HG02884 (cell line): ENCODE measurements around the gene PREX1.

Experiments
- ATAC-seq: cut with Tn5 transposase; IDR thresholded peaks from one replicate; pipeline ENCODE4 v1.9.1; 2021; ENCODE audit warnings: mild to moderate bottlenecking, moderate library complexity; ENCODE audit not compliant: unreplicated experiment

PREX1 gene

DNA sequence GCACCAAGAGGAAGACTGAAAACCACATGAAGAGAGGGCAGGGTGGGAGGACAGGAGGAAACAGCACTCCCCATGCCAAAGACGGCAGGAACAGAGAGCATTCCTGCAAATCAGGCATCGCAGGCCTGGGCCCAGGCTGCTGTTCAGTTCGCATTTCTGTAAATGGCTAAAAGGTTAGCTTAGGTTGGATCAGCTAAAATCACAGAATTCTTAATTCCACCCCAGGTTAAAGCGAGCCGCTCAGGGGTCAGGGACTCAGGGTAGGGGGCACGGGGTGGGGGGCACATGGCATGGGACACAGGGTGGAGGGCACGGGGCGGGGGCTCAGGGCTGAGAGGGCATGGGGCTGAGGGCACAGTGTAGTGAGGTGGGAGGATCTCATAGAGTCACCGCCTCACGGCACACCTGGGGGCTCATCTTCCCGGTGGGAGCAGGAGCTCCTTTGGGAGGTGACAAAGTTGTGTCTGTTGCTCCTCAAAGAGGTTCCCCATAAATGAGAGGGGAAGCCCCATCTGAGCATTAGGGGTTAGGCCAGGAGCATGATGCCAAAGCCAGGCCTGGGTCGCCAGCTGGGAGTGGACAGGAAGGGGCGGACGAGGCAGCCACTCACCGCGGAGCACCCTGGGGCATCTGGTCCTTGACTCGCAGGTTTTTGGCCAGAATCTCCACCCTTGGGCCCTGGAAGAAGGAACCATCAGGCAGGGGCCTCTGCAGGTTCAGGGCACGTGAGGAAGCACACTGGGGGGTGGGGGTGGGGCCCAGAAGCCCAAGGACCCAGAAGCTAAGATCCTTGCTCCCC, 200.7 kb downstream of the PREX1 start:
- ATAC-seq: no peak

DNA sequence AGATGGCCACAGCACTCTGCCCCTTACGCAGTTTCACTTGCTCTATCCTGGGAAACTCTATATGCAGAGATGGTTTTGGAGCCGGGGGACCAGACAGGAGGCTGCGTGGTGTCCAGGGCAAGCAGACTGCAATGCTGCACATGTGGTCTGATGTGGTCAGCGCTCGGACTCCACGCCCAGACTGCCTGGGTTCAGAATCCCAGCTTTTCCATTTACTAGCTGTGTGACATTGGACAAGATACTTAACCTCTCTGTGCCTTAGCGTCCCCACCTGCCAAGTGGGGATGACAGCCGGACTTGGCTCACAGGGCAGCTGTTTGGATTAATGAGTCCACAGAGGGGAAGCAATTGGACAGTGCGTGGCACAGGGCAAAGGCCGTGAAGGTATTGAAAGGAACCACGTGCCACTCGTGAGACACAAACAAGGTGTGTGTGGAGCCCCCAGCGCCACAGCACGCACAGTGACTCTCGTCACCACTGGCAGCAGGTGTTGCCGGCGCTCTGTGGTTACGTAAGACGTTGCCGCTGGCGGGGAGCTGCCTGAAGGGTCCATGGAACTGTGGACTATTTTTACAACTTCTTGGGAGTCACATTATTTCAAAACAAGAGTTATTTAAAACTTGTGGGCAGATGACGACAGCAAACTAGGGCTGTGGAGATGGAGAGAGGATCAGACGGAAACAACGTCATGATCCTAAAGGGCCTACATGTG, 201.4 kb downstream of the PREX1 start:
- no peak for ATAC-seq

DNA sequence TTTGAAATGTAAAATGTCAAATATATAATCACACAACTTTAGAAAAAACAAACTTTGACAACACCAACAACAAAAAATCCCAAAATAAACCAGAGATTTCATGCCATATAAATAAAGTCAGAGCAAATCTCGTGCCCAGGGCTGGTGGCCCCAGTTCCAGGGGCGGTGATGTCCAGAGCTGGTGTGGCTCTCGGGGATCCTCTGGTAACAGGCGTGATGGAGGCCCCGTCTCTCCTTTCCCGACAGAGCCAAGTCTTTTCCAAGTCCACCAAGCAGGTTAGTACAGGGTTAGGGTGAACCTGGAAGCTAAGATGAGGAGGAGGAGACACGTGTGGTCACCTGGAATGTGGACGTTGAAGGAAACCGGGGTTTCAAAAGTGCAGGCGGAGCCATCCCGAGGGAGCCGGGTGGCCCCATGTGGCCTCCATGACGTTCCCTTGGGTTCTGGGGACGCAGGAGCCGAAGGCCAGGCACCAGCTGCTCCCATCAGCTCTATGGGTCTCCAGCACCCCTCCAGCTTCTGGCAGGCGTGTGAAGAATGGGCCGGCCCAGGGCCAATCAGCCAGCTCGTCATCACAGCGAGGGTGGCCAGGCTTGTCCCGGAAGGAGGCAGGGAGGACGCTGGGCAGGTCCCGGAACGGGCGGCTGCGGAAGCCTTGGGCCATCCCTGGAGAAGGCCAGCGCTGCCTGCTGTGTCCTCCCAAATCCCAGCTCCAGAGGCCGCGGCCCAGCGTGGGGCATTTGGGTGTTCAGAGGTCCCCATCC, 202.5 kb downstream of the PREX1 start:
- ATAC-seq: no peak

DNA sequence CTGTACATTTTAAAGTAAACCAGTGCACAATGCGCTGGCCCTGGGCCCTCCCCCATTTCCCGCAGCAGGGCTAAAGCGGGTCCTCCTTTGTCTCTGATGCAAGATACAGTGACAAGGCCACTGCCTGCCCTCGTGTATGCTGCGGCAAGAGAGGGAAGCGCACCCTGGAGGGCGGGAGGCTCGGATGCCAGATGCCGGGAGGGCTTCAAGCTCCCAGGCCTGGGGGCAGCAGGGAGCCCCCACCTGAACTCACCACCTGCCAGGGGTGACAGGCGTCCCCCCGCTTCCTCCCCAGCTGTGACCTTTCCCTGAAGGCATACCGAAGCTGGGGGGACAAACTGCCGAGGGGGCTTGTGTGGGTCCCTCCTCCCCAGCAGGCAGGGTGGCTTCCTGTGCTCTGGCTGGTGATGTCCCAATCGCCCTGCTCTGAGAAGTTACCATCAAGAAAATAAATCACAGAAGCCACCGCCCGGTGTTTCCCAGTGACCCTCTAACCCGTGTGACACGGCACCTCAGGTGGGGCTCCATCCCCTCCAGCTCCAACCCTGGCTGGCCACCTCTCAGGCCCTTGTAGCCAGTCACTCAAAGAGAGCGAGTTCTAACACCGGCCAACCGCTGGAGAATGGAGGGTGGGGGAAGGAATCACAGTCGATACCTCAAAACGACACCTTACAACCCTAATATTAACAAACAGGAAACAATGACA, 203.3 kb downstream of the PREX1 start:
- ATAC-seq: no peak

DNA sequence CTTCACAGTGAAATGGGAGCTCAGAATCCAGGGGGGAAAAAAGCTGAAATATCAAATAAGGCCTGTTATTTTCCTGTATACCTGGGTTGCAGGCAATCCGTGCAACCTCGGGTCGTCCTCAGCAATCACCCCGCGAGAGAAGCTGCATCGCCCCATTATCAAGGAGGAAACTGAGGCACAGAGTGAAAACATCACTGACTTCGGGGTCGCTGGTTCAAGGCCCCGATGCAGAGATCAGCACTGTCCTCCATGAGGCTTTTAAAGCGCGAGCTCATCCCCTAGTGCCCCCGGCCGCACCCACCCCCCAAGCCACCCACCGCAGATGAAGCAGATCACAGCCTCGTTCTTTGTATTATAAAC, 203.9 kb downstream of the PREX1 start:
- ATAC-seq: no peak

DNA sequence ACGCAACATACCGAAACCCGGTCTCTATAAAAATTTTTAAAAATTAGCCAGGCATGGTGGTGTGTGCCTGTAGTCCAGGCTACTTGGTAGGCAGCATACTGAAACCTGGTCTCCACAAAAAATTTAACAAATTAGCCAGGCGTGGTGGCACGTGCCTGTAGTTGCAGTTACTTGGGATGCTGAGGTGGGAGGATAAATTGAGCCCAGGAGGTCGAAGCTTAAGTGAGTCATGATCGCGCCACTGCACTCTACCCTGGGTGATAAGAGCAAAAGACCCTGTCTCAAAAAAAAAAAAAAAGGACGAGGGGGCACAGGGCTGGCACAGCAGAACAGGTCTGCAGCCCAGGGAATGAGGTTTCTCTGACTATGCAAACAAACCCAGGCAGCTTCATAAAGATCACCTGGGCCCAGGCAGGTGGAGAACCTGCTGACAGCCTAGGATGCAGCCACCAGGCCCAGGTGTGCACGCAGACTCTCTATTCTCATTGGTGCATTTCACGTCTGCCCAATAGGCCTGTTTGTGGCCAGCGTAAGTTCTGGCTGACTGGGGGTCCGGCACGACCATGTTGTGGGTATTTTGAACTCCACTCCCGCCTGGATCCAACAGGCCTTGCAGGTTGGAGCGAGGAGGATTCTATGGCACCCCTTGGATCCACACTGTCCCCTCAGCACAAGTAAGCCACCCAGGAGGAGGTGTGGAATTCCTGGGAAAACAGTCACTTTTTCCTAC, 204.5 kb downstream of the PREX1 start:
- no peak for ATAC-seq

DNA sequence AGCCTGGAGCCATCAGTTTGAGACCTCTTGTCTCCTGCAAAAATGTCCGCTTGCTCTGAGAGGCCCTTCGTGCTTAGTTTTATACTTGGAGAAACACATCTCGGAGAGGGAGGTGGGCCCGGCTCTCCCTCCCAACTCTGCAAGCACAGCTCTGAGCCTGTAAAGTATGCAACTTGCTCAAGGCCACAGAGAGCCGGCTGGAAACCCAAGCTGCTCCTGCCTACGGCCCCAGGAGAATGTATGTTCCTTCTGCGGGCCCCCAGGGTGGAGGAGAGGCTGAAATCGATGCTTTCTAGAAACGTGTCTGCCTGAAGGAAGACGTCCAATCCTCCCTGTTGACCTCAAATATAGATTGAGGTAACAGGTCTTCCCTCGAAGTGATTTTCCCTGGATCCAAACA, 205.4 kb downstream of the PREX1 start:
- no peak for ATAC-seq

DNA sequence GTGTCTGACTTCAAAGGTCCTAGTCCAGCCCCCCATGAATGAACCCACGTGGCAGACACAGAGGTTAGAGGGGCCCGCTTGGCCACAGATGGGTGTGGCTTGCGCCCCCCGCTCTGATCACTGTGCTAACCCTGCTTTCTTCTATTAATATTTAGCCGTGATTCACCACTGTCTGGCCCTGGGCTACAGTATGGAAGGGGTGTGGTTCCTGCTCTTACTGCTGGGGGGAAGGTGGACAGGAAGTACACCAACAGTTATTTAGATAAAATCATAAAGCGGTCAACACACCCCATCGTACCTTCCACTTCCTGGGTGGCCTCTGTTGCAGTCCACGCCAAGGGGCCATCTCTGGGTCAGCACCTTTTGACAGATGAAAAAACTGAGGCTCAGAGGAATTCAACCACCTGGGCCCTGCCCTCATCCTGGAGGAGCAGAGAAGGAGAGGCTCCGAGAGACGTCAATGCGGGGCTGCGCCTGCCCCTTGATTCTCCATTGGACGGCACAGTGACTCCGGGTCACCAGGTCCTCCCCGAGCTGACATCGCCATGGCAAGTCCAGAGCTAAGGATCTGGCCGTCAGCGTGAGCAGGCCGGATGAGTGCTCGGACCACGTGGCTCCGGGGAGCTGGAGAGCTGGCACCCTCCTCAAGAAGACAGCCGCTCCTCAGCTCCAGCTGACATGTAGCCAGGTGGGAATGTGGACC, 206.3 kb downstream of the PREX1 start:
- no peak for ATAC-seq

DNA sequence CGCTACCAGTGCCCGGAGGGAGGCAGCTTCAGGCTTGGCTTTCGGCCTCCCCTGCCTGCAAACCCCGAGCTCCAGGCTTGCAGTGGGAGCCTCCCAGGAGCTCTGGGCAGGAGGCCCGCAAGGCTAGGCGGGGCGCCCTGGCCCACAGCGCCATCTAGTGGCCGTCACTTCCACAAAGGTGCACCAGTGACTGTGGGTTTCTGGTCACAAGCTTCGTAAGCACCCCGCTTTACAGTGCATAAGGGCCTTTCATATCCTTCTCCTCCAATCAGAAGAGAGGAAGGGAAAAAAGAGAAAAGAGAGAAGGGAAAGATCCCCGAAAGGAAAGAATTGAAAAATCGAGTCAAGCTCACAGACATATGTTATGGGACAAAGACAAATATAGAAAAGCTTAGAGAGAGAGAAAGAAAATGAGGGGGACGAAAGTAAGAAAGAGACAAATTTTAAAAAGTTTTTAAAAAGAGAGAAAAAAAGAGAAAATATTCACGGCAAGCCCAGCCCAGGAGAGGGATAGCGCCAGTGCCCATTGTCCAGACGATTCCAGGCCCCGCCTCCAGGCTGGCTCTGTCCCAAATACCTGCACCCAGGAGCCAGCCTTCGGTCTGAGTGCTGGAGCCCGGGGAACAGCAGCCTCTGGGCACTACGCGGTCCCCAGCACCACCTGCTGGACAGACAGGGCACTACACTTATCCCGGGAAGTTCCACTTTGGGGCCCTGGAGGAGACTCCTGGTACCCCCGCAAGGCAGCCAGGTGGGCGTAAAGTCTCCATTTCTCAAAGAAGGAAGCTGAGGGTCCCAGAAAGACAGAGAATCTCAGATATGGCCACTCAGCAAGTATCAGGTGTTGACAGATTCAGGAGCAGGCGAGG, 207.1 kb downstream of the PREX1 start:
- no peak for ATAC-seq

DNA sequence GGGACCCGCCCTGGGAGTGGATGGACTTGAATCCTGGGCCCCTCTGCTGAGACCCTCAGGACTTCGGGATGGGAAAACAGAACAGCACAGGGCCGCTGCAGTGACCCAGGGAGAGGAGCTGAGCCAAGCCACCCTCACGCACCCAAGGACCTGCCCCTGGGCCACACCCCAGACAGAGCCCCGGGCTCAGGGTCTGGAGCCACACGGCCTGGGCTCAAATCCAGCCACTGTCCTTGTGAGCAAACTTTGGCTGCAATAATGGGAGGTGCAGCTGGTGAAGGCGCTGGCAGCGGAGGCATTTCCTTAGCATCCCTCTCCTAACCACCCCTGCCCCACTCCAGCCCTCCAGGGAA, 207.7 kb downstream of the PREX1 start:
- no peak for ATAC-seq

DNA sequence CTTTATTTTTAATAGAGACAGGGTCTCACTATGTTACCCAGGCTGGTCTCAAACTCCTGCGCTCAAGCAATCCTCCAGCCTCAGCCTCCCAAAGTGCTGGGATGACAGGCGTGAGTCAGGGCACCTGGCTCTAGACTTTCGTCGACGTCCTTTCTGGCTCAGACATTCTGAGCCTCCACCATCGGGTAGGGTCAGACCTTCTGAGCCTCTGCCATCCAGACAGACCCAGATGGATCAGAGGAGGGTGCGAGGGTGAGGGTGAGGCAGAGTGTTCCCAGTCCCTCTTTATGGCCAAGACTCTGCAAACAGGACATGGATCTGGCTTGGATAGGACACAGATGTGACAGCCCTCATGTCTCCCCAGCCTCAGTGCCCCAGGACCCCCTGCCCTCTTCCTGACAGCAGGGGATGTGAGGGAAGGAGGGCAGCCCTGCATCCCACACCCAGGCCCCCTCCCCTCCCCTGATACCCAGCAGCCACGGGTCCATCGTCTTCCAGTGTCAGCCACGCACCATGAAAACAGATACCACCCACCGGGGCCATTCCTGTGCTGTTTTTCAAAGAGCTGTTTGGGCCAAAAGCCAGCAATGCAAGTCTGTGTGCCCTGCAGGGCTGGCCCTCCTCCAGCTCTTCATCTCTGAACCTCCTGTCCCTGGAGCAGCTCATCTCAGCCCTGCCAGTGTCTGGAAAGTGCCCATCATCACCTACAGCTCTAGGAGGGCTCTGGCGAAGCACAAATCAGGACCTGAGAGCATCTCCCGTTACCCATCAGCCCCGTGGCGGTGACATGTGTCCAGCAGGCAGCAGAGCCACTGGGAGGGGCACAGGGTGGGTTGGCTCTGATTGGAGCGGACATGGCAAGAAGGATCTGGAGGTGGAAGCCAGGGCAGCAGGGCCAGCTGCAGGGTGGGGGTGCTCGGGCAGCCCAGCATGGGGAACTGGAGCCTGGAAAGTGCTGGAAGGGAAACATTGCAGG, 208.4 kb downstream of the PREX1 start:
- no peak for ATAC-seq

DNA sequence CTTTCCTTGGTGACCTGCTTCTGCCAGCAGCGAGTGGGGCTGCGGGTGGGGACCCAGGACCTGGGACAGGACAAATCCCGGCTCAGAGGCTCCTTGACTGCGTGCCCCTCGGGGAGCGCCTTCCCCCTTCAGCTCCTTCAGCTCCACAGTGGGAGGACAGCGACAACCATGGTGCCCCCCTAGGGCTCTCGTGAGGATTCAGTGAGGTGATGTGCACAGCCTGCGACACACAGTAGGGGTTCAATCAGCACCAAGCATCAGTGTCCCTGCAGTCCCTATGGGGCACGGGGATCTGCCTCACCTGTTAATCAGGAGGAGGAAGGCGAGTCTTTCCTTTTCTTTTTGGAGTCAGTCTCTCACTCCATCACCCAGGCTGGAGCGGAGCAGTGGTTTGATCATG, 209.2 kb downstream of the PREX1 start:
- ATAC-seq: no peak

DNA sequence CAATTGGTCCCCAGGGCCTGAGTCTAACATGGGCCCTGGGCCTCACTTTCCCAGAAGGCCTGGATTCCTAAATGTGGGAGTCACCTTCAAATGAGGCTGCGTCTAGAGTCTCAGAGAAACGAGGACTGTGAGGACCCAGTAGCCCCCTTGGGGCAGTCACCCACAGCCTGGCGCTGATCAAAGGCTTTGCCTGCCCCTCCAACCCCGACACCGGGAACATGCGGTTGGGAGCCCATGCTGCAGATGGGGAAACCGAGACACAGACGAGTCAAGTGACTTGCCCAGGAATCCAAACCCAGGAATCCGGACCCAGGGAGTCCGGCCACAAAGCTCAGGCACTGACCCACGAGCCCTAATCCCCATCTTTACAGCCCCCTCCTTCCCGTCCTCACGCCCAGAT, 209.7 kb downstream of the PREX1 start:
- ATAC-seq: no peak

DNA sequence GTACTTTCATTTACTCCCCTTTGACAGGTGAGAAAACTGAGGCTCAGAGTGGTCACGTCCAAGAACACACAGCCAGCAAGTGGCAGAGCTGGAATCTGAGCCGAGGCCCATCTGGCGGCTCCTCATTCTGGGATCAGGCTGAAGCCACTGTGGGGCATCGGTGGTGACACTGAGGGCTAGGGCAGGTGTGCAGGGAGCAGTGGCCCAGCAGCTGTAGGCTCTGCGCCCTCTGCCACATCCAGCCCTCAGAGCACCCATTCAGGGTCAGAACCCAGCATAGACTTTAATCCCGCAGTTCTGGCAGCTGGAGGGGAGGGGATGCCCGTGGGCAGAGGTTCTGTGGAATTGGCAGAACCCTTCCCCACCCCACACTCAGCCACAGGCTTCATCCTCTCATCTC, 210.3 kb downstream of the PREX1 start:
- ATAC-seq: no peak

DNA sequence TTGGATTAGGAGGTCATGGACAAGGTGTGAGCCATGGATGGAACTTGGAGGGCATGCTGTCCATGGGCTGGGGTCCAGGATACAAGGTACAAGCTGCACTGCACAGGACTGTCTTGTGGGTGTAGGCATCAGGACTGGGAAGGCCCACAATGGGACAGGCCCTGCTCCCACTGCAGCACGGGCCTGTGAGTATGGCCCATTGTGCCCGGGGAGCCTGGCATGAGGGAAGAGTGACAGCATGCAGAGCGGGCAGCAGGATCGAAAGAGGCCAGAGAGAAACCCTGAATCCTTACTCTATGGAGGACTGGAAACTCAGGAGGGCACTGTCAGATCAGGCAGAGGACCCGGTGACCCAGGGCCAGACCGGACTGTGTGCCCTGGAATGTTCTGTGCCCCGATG, 211.3 kb downstream of the PREX1 start:
- no peak for ATAC-seq

DNA sequence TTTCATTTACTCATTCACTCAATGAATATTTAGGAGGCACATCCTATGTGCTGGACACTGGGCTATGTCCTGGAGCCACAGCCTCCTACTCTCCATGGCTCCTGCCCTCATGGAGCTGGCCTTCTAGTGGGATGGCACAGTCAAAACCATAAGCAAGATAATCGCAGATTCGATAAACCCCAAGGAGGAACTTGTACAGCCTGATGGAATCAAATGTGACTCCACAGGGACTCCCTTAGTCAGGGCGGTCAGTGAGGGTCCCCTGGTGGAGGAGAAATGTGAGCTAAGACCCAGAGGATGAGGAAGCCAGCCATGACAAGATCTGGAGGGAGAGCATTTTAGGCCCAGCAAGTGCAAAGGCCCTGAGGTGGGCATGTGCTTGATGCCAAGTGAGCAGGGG, 211.9 kb downstream of the PREX1 start:
- no peak for ATAC-seq

DNA sequence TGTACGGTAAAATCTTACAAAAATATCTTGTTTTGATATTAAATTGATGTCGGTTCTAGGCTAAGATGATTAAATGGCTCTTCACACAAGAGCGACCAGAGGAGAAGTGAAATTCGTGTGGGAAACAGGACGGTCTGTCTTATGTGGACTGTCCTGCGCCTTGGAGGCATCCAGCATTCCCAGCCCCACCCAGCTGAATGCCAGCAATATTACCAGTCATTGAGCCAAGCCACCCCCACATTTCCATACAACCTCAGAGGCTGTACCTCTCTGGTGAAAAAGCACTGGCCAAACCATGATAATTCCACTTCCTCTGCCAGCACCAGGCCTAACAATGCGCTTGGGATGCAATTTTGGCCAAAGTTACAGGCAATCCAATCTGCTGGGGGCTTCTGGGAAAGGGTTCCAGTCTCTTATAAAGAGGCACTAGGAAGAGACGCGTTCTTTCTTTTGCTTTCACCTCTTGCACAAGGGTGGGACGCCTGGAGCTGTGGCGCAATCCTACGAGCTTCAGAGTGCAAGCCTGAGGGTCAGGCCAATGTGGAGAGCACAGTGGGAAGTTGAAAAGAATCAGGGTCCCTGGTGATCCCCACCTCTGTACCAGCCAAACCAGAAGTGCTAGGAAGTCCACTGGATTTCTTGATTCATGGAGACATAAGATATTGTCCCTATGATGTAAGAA, 213.1 kb downstream of the PREX1 start:
- ATAC-seq: no peak
